NB4 (cell line): ENCODE measurements around the gene HSP90AB1.

Experiments used
- MYC ChIP-seq: IDR thresholded peaks from 2 replicates; pipeline ENCODE4 v1.6.1; 2011; ENCODE audit warnings: low read depth, low read length
- POLR2A ChIP-seq: IDR thresholded peaks from 2 replicates; pipeline ENCODE4 v1.6.1; 2011; ENCODE audit warnings: mild to moderate bottlenecking; ENCODE audit not compliant: insufficient read length; ENCODE audit errors: extremely low read depth
- TF ChIP-seq, protein P1 (sequence below): IDR thresholded peaks from one replicate; pipeline ENCODE4 v1.5.1; 2012; ENCODE audit warnings: low read depth, low read length

DNA sequence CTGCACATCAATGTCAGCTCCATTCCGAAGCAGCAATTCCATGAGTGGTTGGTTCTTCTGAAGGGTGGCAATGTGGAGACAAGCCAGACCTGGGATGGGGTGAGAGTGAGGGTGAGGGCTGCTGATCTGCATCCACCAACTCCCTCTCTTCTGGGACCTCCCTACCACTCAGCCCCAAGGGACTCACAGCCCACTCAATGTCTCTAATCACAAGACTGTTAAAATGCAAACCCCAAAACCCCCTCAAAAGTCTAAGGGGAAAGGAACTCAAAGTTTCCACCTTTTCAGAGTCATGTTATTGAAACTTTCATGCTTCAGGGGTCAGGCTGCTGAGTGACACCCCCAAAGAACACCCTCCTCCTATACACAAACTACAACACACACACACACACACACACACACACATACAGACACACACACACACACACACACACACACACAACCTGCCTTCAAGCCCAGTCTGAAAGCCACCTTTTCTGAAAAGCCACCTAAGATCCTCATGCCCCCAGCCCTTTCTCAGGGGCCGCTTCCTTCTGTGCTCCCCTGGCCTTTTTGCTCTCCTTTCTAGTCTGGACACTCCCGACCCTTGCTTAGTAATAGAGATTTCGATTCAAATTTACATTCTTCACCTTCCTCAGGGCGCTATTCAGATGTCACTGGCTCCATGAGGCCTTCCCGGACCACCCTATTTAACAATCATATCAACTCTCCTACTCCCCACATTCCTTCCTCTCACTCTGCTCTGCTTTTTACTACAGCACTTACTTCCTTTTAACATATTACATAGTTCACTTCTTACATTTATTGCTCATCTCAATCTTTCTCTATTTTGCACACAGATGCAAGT lies 13.8 kb downstream of the HSP90AB1 start:
- TF ChIP-seq, protein P1, sequence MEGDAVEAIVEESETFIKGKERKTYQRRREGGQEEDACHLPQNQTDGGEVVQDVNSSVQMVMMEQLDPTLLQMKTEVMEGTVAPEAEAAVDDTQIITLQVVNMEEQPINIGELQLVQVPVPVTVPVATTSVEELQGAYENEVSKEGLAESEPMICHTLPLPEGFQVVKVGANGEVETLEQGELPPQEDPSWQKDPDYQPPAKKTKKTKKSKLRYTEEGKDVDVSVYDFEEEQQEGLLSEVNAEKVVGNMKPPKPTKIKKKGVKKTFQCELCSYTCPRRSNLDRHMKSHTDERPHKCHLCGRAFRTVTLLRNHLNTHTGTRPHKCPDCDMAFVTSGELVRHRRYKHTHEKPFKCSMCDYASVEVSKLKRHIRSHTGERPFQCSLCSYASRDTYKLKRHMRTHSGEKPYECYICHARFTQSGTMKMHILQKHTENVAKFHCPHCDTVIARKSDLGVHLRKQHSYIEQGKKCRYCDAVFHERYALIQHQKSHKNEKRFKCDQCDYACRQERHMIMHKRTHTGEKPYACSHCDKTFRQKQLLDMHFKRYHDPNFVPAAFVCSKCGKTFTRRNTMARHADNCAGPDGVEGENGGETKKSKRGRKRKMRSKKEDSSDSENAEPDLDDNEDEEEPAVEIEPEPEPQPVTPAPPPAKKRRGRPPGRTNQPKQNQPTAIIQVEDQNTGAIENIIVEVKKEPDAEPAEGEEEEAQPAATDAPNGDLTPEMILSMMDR: no peak
- no peak for TF ChIP-seq MYC
- no peak for TF ChIP-seq POLR2A
